GM10847 (cell line): ENCODE data around the gene WNT7B.

ENCODE experiments used
- POLR2A ChIP-seq: IDR thresholded peaks from 2 replicates; pipeline ENCODE4 v1.6.1; 2011; ENCODE audit not compliant: insufficient read length; ENCODE audit errors: extremely low read depth

The WNT7B gene

DNA sequence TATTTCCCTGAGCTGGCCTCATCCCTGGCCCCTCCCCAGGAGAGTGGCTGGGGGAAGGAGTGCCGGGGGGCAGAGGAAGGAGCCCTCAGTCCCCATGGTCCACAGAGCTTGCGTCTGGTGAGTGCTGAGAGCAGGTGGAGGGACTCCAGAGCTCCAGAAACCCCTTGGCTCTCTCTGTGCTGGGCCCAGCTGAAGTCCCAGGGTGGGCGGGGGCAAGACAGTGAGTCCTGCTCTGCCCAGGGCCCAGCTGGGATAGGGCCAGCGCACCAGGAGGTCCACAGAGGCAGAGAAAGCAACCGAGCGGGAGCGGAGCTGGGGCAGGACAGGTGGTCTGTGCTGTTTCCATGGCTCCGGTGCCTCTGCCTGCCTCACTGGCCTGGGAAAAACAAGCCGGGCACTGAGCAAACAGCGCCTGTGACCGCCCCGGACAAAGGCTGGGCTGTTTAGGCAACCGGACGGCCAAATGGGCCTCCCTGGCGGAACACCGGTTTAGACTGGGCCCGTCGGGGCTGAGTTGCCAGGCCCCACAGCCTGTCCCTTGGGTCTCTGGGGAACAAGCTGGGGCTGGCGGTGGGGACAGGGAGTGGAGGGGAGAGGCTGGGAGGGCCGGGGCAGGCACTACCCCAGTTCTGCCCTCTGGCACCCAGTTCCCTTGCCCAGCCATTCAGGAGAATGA, 34.1 kb upstream of the WNT7B start:
- no peak for TF ChIP-seq POLR2A

DNA sequence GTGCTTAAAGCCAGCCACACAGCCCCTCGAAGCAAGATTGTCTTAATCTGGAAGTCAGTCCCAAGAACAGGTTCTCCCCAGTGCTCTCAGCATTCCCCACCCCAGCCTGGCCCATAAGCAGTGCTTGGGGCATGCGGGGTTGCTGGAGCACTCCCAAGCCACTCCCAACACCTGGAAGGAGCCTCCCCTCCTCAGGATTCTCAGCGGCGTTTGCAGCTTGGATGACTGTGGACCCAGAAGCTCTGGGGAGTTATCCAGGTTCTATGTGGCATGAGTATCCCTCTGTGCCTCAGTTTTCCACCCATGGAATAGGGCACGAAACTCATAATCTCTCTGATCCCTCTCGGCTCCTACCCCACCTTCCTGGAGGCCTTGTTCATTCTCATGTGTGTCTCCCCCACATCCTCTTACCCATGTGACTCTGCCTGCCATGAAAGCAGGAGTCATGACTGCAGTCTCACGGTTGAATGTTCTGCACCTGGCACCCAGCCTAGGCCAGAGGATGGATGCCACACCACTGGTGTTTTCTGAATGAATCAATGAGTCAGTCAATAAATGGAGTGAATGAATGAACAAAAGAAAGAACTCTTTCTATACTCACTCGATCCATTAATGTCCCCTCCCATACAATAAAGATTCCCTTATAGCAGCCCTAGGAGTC, 33.4 kb upstream of the WNT7B start:
- TF ChIP-seq POLR2A: no peak

DNA sequence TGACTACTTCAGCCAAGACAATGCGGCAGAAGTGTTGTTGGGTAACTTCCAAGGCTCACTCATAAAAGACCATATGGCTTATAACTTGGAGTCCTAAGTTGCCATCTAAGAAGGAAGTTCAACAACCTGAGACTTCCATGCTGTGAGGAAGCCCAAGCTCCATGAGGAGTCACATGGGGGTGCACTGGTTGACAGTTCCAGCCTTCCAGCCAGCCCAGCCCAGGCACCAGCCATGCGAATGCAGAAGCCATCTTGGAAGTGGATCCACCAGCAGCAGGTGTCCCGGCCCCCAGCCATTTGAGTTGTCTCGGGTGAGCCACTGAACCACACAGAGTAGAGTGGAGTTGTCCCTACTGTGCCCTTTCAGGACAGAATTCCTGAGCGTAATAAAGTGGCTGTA, 32.8 kb upstream of the WNT7B start:
- TF ChIP-seq POLR2A: no peak

DNA sequence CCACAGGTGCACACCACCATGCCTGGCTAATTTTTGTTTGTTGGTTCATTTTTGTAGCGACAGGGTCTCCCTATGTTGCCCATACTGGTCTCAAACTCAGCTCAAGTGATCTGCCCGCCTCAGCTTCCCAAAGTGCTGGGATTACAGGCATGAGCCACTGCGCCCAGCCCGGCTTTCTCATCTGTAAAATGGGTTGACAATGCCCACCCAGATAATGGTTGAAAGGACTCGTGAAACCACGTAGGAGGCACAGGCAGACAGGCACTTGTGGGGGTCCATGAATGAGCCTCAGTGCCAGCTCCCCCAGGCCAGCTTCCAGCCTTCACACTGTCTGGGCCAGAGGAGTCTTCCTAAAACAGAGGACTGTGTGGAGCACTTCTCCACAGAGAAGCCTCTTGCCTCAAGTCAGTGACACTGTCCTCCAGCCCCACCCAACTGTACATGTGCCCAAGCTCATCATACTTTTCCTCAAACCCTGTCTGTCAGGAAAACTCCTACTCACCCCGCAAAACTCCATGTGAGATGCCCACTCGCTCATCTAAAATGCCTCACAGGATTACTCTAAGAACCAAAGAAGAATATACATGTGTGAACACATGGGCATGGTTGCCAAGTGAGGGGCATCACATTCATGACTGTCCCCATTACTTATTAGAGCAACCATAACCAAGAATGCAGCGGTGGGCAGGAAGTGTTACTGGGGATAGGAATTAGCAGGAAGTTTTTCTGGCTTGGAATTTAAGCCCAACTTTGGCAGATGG, 32.1 kb upstream of the WNT7B start:
- TF ChIP-seq POLR2A: no peak

DNA sequence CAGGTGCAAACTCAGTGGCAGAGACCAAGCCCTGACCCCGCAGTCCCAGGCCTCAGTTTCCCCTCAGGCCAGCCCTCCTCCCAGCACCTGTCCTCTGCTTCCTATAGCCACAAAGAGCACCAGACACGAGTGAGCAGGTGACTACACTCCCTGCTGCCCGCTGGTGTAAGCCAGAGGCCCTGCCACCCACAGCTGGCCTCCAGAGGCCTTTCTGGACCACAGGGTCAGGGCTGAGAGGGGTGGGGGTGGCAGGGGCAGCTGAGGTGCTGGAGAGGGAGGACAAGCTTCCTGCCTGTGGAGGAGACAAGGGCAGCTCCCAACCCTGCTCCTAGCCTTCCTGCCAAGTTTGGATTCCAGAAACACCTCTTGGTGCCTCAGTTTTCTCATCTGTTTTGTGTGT, 31.3 kb upstream of the WNT7B start:
- no peak for TF ChIP-seq POLR2A

DNA sequence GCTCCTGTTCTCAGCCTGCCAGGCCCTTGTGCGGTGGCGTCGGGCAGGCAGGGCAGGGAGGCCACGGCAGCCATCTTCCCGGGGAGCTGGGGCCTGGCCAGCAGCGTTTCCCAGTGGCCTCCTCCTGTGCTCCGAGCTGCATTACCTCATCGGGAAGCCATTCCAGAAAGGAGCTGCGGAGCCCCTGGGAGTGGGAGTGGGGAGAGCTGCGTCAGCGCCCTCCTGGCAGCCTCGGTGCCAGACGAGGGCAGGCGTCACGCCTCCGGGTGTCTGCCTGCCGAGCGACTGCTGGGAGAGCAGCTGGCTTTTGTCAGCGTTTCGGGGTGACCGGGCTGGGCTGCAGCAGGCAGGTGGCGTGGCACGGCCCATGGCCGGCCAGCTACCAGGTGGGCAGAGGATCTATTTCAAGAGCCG, 30.9 kb upstream of the WNT7B start:
- TF ChIP-seq POLR2A: no peak

DNA sequence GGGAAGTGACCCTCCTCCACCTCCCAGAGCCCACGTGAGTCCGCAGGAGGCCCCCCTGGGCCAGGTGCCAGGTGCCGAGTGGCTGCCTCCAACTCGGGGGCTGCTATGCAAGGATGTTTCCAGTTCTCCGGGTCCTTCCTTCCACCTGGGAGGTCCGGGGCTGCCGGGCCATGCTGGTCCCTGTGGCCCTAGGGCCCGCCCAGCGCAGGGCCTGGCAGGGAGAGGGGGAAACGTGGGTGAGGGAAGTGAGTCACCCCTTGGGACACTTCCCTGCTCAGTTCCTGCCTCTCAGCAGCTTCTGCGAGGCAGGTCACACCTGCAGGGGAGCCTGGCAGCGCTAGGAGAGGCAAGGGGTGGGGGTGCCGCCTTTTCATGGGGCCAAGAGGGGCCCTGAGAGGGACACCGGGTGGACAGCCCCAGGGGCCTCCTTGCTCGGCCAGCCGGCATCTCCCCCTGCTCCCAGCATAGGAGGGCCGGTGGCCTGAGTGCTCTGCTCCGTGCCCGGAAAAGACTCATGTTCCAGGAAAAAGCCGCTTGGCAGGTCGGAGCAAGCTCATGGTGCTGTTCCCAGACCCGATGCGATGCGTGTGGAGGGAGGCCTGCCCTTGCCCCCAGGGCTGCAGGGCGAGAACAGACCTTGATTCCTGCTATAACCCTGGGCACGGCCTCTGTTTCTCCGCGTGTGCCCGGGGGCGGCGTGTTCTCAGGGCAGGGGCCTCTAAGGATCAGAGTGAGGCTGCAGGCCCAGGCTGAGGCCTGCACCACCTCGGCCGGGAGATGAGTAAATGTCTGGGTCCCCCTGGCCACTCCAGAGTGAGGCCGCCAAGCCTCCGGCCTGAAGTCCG, 30.3 kb upstream of the WNT7B start:
- TF ChIP-seq POLR2A: no peak

DNA sequence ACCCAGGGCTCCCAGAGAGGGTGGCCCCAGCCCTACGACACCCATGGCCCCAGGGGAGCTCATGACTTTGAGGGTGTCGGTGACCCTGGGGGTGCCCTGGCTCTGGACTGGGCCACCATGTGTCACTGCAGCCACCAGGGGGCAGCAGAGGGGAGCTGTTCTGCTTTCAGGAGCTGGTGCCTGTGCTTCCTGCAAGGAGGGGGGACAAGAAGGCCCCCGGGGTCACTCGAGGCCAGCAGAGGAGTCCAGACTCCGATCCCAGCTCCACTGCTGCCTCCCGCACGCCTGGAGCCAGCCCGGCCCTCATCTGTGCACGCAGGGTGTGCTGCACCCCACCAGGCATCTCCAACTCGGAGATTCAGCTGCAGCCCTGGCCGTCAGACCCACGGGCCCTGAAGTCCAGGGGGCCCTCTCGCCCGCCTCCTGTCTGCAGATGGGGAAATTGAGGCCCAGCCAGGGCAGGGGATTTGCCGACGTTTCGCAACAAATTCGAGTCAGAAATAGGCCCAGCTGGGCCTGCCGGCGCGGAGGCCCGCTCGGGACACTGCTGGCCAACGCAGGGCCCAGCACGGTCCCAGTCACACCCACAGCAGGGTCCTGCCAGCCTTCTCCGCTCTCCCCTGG, 29.5 kb upstream of the WNT7B start:
- no peak for TF ChIP-seq POLR2A

DNA sequence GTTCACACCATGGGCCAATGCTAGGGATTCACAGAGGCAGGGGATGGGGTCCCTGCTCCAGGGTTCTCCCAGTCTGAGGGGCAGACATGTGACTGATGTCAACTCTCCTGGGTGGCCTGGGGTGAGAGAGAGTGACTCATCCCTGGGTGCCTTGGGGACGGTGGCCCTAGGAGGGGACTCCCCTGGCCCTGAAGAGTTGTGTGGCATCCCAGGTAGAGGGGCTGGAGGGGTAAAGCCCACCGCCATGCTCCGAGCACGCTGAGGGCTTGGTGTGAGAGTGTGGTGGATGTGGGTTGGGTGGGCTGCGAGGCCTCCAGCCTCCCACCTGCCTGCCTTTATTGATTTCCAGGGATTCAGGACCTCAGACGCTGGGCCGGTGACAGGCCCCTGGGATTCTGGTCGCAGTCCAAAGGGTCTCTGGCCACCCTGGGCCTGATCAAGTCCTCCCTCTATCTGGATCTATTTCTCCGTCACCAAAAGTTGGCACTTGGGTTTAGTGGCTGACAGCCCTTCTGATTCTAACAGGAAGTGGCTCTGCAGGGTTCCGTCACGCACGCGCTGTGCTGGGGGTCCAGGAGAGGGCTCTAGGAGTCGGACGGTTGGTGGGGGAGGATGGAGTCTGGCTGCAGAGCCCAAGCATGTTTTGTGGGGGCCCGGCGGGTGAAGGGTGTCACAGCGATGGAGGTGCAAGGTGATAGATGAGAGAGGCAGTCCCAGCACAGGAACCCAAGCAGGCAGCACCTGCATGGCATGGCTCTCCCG, 27.3 kb upstream of the WNT7B start:
- no peak for TF ChIP-seq POLR2A

DNA sequence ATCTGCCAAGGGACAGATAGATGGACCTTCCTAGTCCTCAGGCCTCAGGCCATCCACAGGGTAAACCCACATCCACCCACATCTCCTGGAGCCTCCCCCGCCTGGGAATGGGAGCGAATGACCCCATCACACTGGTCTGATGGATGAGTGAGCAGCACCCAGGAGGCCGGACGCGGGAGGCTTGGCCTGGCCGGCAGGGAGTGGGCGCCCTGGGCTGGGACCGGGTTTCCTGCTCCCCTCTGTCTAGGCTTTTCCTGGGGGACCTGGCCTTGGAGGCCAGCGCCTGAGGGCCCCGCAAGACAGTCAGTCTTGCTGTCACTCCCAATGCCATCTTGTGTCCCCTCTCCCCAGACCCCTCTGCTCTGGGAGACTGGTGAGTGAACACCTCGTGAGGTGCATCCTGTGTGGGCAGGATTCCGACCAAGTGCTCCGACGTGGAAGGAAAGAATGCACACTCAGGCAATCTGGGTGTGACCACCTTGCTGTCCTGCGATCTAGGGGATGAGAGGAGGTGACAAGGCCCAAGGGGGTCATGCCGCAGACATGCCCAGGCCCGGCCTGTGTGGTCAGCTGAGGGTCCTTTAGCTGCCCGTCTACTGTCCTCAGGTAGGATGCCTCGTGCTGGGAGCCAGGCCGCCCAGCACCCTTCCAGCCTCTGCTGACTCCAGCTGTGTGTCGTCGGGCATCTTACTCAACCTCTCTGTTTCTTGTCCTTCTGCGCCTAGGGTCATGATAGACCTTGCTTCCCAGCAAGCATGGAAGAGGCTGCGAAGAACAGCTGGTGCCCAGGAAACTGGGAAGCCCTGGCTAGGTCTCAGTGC, 26.5 kb upstream of the WNT7B start:
- no peak for TF ChIP-seq POLR2A

DNA sequence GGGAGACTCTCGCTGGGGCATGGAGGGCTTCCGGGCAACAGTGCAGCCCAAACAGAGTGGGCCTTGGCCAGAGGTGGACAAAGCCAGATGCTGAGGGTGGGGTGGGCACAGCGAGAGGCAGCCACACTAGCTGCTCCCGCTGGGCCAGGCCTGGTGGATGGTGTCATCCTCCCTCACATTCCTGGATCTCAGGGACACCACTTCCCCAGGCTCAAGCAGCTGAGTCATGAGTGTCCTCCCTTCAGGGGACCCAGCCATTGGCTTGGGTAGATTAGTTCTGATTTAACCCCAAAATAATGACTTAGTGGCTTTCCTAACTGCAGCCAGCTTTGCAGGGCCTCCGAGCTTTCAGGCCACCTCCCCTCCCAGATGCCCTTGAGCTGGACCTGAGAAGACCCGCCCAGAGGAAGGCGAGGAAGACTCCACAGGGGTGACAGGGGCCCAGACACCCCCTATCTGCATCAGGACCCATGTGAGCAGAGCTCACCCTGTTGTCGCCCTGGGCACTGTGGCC, 25.9 kb upstream of the WNT7B start:
- no peak for TF ChIP-seq POLR2A

DNA sequence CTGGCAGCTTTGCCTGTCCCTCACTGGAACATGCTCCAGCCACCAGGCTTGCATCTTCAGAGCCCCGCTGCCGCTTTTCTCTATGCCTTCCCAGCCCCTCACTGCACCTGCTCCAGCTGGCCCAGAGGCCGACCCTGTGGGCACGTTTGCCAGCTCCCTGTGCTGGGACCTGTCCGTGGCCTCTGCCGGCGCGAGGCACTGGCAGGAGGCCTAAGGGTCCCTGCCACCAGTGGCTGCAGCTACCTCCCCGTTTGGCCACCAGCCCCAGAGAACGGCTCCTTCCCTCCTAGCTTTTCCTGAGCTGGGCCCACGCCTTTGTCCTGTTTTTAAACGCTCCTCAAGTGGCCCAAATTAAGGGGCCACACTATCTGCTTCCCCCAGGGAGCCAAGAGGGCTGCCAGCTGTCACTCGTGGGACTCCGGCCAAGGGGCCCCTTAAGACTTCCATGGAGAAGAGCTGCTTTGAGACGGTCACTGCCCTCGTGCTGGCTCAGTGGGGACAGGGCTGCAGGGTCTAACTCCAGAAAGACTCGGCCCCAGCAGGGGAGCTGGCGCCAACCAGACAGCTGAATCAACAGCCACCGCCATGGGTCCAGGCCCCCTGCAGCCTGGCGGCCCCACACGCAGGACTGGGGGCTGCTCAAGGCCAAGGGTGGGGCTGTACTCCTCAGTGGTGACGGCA, 24.6 kb upstream of the WNT7B start:
- TF ChIP-seq POLR2A: no peak

DNA sequence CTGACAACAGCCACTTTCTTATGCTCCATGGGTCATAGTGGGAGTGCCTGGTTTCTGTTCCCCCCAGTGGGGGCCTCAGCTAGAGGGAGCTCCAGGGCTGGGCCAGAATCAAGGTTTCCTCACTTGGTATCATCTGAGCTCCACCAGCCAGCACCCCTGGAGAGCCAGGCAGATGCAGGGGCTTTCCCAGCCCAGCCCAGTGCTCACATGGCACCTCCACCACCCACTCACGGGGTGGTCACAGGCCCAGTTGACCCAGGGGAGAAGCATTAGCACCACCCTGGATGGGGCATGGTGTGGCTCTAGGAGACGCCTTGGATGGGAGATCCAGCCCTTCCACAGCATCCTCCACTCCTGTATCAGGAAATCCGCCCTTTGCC, 24.1 kb upstream of the WNT7B start:
- no peak for TF ChIP-seq POLR2A
